NCI-H82 (cell line): ENCODE results near the gene PDE8B.
"Not testable (repeated sequence)": the region's sequence is repeated elsewhere in the genome, so short reads cannot be mapped to it uniquely, and the experiment has no call there.

Experiments
- DNase-seq: peaks from one replicate; lab custom pipeline; 2025; lab: John Stamatoyannopoulos, UW

PDE8B gene

GRCh38 chr5:77437194-77437593 is 226.7 kb downstream of the PDE8B start:
- DNase-seq, result peak; percentile 31

- no peak for DNase-seq
Observed at GRCh38 chr5:77438071-77438470, 227.6 kb downstream of the PDE8B start.

- no peak for DNase-seq
Observed at GRCh38 chr5:77443670-77444069, 233.2 kb downstream of the PDE8B start.

DNA sequence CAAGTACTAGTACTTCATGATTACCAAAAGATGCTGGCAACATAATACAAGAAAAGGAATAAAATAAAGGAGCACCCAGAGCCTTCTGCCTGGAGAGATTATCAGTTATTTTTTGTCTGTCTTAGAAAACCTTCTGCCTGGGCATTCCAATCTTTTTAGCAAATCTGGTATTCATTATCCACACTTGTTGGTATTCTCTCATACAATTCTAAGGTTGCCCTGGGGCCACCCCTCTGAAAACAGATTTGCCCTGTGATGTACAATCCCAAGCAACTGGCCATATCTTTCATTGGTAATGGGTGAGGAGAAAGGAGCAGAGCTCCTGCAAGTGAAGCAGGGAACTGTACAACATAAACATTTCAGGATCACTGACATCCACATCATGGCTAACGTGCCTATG is 233.9 kb downstream of the PDE8B start:
- DNase-seq, result no peak

- DNase-seq, result no peak
Observed at GRCh38 chr5:77448831-77449230, 238.4 kb downstream of the PDE8B start.

GRCh38 chr5:77449277-77449676 is 238.8 kb downstream of the PDE8B start:
- no peak for DNase-seq

GRCh38 chr5:77449981-77450380 is 239.5 kb downstream of the PDE8B start:
- no peak for DNase-seq

DNA sequence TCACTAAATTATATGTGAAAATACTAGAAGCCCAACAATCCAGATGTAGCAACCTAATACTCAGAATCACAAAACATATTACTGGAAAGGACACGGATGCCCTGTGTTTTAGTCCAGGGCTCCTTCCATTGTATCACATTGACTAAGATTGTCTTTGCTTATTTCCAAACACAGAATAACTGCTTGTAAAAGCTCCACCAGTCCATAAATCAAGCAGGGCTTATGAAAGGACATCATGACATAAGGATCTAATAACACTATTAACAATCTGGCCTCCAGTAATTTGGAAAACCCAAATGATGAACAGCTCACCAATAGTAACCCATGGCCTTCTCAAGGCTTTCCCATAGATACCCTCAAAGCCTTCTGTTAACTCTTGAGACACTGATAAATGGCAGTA is 241.9 kb downstream of the PDE8B start:
- DNase-seq, result peak; percentile 9

GRCh38 chr5:77454123-77454522 is 243.6 kb downstream of the PDE8B start:
- no peak for DNase-seq

- DNase-seq, result no peak
Observed at GRCh38 chr5:77461287-77461686, 250.8 kb downstream of the PDE8B start.

GRCh38 chr5:77463905-77464304 is 253.4 kb downstream of the PDE8B start:
- no peak for DNase-seq

GRCh38 chr5:77468875-77469274 is 258.4 kb downstream of the PDE8B start:
- DNase-seq, result not testable (repeated sequence)

DNA sequence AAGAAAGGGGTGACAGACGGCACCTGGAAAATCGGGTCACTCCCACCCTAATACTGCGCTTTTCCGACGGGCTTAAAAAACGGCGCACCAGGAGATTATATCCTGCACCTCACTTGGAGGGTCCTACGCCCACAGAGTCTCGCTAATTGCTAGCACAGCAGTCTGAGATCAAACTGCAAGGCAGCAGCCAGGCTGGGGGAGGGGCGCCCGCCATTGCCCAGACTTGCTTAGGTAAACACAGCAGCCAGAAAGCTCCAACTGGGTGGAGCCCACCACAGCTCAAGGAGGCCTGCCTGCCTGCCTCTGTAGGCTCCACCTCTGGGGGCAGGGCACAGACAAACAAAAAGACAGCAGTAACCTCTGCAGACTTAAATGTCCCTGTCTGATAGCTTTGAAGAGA is 264.6 kb downstream of the PDE8B start:
- DNase-seq, result not testable (repeated sequence)
